Stimulated activated CD8-positive, alpha-beta memory T cell treated with anti-CD3 and anti-CD28 coated beads, Interleukin-15, amount 100 ng/mL, for 24 hours (primary cell): ENCODE data around the gene KRTAP10-2.
"Not testable (repeated sequence)": the region's sequence is repeated elsewhere in the genome, so short reads cannot be mapped to it uniquely, and the experiment has no call there.

Experiments used
- DNase-seq: peaks from one replicate; pipeline ENCODE4 v3.0.0-alpha.2; 2020; ENCODE audit warnings: low read depth

KRTAP10-2 gene

GRCh38 chr21:44567481-44568171 lies 16.3 kb upstream of the KRTAP10-2 start:
- DNase-seq: no peak

- no peak for DNase-seq
Observed at GRCh38 chr21:44566403-44566802, 15.1 kb upstream of the KRTAP10-2 start.

GRCh38 chr21:44564886-44565598 lies 13.7 kb upstream of the KRTAP10-2 start:
- no peak for DNase-seq

- no peak for DNase-seq
Observed at GRCh38 chr21:44564099-44564498, 12.8 kb upstream of the KRTAP10-2 start.

- DNase-seq: no peak
Observed at GRCh38 chr21:44558695-44559094, 7.4 kb upstream of the KRTAP10-2 start, which contains the start of gene KRTAP10-3. Gene KRTAP10-3, minus strand, starts transcription at chr21:44558795. Its CDS starts 80 bp downstream, at chr21:44558715.

- DNase-seq: not testable (repeated sequence)
Observed at GRCh38 chr21:44558329-44558675, 7.0 kb upstream of the KRTAP10-2 start.

- no peak for DNase-seq
Observed at GRCh38 chr21:44557491-44558328, 6.4 kb upstream of the KRTAP10-2 start.

GRCh38 chr21:44556879-44557278 lies 5.6 kb upstream of the KRTAP10-2 start:
- no peak for DNase-seq

GRCh38 chr21:44555200-44555875 lies 4.0 kb upstream of the KRTAP10-2 start:
- DNase-seq: no peak

- no peak for DNase-seq
Observed at GRCh38 chr21:44552681-44553080, 1.4 kb upstream of the KRTAP10-2 start.

- DNase-seq: no peak
Observed at GRCh38 chr21:44552136-44552535, 831 bp upstream of the KRTAP10-2 start.

GRCh38 chr21:44550807-44551206 lies 498 bp downstream of the KRTAP10-2 start:
- DNase-seq: no peak

GRCh38 chr21:44550285-44550684 lies 1.0 kb downstream of the KRTAP10-2 start:
- not testable (repeated sequence) for DNase-seq

- DNase-seq: no peak
Observed at GRCh38 chr21:44549525-44550211, 1.6 kb downstream of the KRTAP10-2 start.

- DNase-seq: no peak
Observed at GRCh38 chr21:44548922-44549321, 2.4 kb downstream of the KRTAP10-2 start.

- DNase-seq: no peak
Observed at GRCh38 chr21:44548381-44548780, 2.9 kb downstream of the KRTAP10-2 start.

- DNase-seq: no peak
Observed at GRCh38 chr21:44547656-44548331, 3.5 kb downstream of the KRTAP10-2 start.

- DNase-seq: no peak
Observed at GRCh38 chr21:44544566-44544965, 6.7 kb downstream of the KRTAP10-2 start.

GRCh38 chr21:44542716-44543115 lies 8.6 kb downstream of the KRTAP10-2 start:
- no peak for DNase-seq

GRCh38 chr21:44540741-44541288 lies 10.5 kb downstream of the KRTAP10-2 start:
- no peak for DNase-seq
